Measurements from ENCODE around the gene C1orf159. TPM values are rescaled to one million over a fixed set of nuclear protein-coding genes. Genes with fewer than 3 reads are reported as not detected.

The C1orf159 gene
- total and polyA plus RNA-seq, 10 of the 15 experiments (the other 5 are each of a cell fraction or from before 2014, with no cell fraction given) = 0.11 to 23.4 (median 8.0) TPM

DNA sequence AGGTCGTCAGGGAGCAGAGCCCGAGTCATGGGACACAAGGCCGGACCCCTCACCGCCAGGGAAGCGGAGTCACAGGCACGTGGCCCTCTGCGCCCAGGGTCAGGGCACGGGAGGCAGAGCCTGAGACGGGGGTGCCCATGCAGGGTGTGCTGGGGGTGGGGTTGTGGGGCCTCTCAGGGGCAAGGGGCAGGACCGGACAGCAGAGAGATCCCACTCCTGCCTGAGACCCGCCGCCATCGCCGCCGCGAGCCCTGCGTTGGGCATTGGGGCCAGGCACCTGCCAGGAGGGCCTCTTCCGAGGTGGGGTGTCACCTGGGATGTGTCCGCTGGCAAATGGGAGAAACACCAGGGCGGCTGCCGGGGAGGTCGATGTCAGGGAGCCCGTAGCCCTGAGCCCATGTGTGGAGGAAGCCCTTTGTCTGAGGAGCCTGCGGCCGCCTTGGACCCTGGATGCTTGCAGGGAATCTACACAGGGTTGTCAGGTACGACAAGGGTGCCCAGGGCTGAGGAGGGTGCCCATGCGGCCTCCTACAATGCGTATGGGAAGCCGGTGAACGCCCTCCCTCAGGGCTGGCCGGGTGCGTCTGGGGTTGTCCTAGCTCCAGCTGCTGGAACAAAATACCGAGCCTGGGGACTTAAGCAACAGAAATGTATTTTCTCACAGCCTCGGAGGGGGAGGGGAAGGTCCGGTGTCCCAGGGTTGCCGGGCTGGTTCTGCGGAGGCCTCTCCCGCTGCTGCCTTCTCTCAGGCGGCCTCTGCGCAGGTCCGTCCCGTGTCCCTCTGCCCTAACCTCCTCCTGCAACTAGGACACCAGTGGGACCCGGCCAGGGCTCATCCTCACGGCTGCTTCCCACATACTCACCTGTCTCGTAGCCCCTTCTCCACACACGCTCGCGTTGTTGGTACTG is 16.4 kb upstream of the C1orf159 start:
- ATAC-seq (no peak), FAIRE-seq (no peak), DNase-seq (ENCODE audit: low read depth, low spot score) (no peak)
- Histone ChIP-seq H3K4me3 (no peak overlapping the region), H3K36me3 (ENCODE audit: control insufficient read depth in 2 of 2, insufficient read depth in 2 of 2, low read length in 1 of 2) (no peaks in the 10 kb centered on the region), H3K79me2 (ENCODE audit: control insufficient read depth, insufficient read depth, low read length) (no peaks in the 10 kb centered on the region), H3K9ac (ENCODE audit: control insufficient read depth, insufficient read depth, low read length) (no peak overlapping the region), H4K20me1 (ENCODE audit: control insufficient read depth, insufficient read depth) (no peaks in the 10 kb centered on the region), H3K9me3 (replicated peaks; ENCODE audit: control insufficient read depth, insufficient read depth, low read length) (no peaks in the 10 kb centered on the region), H3K27ac (ENCODE audit: control insufficient read depth, insufficient read depth) (no peak overlapping the region), H3K4me2 (ENCODE audit: control insufficient read depth, insufficient read depth) (no peak overlapping the region), H2AFZ (ENCODE audit: control insufficient read depth, low read depth, low read length) (no peak overlapping the region), H3K27me3 (replicated peaks in 1 of 2; ENCODE audit: control insufficient read depth in 2 of 2, insufficient read depth in 2 of 2, low read length in 1 of 2) (no peaks in the 10 kb centered on the region; a peak in 1 of 4 replicates), H3K4me1 (ENCODE audit: control insufficient read depth, insufficient read depth, low read length) (peaks cover 5% of the 10 kb centered on the region)
- POLR2A ChIA-PET = no interaction called here
- BruUV-seq (replicated peaks) = no TSS peak
- RAD21 ChIA-PET (ENCODE audit: unreplicated experiment) = no interaction called here
- intact Hi-C loops (cut with micrococcal nuclease; ENCODE audit: unreplicated experiment) (no loop called here), in situ Hi-C loops (cut with MboI) (no loop called here)
- TF ChIP-seq, protein P1, sequence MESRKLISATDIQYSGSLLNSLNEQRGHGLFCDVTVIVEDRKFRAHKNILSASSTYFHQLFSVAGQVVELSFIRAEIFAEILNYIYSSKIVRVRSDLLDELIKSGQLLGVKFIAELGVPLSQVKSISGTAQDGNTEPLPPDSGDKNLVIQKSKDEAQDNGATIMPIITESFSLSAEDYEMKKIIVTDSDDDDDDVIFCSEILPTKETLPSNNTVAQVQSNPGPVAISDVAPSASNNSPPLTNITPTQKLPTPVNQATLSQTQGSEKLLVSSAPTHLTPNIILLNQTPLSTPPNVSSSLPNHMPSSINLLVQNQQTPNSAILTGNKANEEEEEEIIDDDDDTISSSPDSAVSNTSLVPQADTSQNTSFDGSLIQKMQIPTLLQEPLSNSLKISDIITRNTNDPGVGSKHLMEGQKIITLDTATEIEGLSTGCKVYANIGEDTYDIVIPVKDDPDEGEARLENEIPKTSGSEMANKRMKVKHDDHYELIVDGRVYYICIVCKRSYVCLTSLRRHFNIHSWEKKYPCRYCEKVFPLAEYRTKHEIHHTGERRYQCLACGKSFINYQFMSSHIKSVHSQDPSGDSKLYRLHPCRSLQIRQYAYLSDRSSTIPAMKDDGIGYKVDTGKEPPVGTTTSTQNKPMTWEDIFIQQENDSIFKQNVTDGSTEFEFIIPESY (IDR thresholded peaks at IDR 0.05) = no peak
- TF ChIP-seq MEF2A (IDR thresholded peaks at IDR 0.05; ENCODE audit: insufficient read depth, low read depth, low read length) = no peak
- TF ChIP-seq POLR2AphosphoS2 (IDR thresholded peaks at IDR 0.05; ENCODE audit: low read depth, low read length) = no peak
- no peak for TF ChIP-seq NFYB (IDR thresholded peaks at IDR 0.05; ENCODE audit: insufficient read depth, low read depth, low read length)
- TF ChIP-seq SREBF2 (IDR thresholded peaks at IDR 0.05; ENCODE audit: low read length) = no peak
- no peak for TF ChIP-seq CHD1 (IDR thresholded peaks at IDR 0.05; ENCODE audit: low read depth, low read length)
- no peak for TF ChIP-seq PAX5 (IDR thresholded peaks at IDR 0.05; ENCODE audit: borderline replicate concordance, low read depth, low read length)
- TF ChIP-seq HCFC1 (IDR thresholded peaks at IDR 0.05; ENCODE audit: low read length) = no peak
- TF ChIP-seq, protein P2, sequence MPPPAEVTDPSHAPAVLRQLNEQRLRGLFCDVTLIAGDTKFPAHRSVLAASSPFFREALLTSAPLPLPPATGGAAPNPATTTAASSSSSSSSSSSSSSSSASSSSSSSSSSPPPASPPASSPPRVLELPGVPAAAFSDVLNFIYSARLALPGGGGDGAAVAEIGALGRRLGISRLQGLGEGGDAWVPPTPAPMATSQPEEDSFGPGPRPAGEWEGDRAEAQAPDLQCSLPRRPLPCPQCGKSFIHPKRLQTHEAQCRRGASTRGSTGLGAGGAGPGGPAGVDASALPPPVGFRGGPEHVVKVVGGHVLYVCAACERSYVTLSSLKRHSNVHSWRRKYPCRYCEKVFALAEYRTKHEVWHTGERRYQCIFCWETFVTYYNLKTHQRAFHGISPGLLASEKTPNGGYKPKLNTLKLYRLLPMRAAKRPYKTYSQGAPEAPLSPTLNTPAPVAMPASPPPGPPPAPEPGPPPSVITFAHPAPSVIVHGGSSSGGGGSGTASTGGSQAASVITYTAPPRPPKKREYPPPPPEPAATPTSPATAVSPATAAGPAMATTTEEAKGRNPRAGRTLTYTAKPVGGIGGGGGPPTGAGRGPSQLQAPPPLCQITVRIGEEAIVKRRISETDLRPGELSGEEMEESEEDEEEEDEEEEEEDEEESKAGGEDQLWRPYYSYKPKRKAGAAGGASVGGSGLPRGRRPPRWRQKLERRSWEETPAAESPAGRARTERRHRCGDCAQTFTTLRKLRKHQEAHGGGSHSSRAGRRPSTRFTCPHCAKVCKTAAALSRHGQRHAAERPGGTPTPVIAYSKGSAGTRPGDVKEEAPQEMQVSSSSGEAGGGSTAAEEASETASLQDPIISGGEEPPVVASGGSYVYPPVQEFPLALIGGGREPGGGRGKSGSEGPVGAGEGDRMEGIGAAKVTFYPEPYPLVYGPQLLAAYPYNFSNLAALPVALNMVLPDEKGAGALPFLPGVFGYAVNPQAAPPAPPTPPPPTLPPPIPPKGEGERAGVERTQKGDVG (CRISPR knock-in tag; IDR thresholded peaks at IDR 0.05) = no peak
- TF ChIP-seq RFX5 (IDR thresholded peaks at IDR 0.05; ENCODE audit: low read depth, low read length) = no peak
- no peak for TF ChIP-seq MXI1 (IDR thresholded peaks at IDR 0.05; ENCODE audit: low read depth, low read length)
- no peak for TF ChIP-seq SMAD1 (IDR thresholded peaks at IDR 0.05; ENCODE audit: low read depth, partially characterized antibody)
- TF ChIP-seq, protein P3, sequence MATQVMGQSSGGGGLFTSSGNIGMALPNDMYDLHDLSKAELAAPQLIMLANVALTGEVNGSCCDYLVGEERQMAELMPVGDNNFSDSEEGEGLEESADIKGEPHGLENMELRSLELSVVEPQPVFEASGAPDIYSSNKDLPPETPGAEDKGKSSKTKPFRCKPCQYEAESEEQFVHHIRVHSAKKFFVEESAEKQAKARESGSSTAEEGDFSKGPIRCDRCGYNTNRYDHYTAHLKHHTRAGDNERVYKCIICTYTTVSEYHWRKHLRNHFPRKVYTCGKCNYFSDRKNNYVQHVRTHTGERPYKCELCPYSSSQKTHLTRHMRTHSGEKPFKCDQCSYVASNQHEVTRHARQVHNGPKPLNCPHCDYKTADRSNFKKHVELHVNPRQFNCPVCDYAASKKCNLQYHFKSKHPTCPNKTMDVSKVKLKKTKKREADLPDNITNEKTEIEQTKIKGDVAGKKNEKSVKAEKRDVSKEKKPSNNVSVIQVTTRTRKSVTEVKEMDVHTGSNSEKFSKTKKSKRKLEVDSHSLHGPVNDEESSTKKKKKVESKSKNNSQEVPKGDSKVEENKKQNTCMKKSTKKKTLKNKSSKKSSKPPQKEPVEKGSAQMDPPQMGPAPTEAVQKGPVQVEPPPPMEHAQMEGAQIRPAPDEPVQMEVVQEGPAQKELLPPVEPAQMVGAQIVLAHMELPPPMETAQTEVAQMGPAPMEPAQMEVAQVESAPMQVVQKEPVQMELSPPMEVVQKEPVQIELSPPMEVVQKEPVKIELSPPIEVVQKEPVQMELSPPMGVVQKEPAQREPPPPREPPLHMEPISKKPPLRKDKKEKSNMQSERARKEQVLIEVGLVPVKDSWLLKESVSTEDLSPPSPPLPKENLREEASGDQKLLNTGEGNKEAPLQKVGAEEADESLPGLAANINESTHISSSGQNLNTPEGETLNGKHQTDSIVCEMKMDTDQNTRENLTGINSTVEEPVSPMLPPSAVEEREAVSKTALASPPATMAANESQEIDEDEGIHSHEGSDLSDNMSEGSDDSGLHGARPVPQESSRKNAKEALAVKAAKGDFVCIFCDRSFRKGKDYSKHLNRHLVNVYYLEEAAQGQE (IDR thresholded peaks at IDR 0.05; ENCODE audit: low read depth, low read length) = no peak
- no peak for TF ChIP-seq ZSCAN29 (IDR thresholded peaks at IDR 0.05)
- TF ChIP-seq LARP7 (IDR thresholded peaks at IDR 0.05) = no peak
- 58% methylated on average over 40 of the region's 48 CpGs for WGBS (ENCODE audit: insufficient coverage, insufficient replicate concordance, low lambda C conversion rate, missing lambda C conversion rate)
- CTCF ChIA-PET = no interaction called here
- SMC1A ChIA-PET (ENCODE audit: uncharacterized antibody, unreplicated experiment) = no interaction called here

Measured in GM12878 (cell line).